Measurements from ENCODE around the gene CYTH4. TPM values are rescaled to one million over a fixed set of nuclear protein-coding genes. Genes with fewer than 3 reads are reported as not detected.
"Not testable (repeated sequence)": the region's sequence is repeated elsewhere in the genome, so short reads cannot be mapped to it uniquely, and the experiment has no call there.

Gene CYTH4, protein sequence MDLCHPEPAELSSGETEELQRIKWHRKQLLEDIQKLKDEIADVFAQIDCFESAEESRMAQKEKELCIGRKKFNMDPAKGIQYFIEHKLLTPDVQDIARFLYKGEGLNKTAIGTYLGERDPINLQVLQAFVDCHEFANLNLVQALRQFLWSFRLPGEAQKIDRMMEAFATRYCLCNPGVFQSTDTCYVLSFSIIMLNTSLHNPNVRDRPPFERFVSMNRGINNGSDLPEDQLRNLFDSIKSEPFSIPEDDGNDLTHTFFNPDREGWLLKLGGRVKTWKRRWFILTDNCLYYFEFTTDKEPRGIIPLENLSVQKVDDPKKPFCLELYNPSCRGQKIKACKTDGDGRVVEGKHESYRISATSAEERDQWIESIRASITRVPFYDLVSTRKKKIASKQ
- 1.2 and 1.6 TPM in 2 replicates for total RNA-seq (2014; rRNA removed; shearing (Covaris generic))

DNA sequence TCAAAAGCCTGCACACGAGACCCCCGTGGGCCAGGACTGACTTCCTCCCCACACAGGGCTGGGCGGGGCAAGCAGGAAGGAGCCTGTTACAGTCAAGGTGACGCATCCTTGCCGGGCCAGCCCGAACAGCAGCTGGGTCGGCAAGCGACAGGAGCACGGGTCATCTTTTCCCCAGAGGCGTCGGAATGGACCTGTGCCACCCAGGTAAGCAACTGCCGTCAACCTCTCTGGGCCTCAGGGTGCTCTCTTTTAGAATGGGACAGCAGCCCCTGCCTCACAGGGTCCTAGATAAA lies at the start of gene CYTH4:
Gene CYTH4, plus strand, starts transcription at position 124 of the 293 bp plus-strand sequence. Its CDS starts 62 bp downstream, at position 186.
- no peak for DNase-seq (ENCODE audit: low read depth)

DNA sequence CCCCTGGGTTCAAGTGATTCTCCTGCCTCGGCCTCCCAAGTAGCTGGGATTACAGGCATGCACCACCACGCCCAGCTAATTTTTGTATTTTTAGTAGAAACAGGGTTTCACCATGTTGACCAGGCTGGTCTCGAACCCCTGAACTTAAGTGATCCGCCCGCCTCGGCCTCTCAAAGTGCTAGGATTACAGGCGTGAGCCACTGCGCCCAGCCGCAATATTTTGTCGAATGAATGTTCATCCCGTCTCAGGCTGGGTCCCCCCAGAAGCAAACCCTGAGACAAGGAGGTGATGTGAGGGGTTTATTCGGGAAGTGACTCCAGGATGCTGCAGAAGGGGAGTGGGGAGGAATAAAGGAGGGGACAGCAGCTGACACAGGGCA lies 48.9 kb upstream of the CYTH4 start:
- DNase-seq (ENCODE audit: low read depth): not testable (repeated sequence)

DNA sequence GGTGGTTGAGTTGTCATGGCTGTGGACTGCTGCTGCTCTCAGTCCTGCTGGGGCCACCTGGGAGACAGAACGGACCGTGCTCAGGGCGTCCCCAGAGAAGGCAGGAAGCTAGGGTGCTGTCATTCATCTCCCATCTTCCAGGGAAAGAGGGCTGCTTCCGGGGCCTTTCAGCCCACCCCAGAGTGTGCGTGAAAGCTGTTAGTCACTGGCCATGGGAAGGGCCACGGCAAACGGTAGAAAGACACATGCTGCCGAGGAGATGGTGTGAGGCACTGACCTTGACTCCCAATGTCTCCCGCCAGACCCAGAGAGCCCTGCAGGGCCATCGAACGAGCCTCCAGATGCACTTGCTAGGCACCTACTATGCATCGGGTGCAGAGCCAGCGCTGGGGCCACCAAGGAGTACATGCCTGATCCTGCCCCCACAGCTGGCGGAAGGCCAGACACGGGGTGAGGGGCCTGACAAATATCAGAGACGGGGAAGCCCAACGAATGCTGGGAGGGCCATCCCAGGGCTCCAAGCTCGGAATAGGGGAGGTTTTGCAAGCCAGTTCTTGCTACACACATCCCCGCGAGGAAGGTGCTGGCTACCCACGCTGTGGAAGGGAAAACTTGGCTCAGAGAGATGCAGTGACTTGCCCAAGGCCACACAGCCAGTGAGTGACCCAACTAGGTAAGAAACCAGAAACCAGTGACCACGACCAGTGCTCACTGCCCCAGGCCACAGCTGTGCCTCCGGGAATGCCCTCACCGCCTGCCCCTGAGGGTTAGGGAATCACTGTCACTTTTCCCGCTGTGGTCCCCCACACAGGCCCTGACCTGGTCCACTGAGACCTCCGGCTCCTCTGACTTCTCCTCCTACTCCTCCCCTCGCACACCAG lies 48.3 kb upstream of the CYTH4 start:
- no peak for DNase-seq (ENCODE audit: low read depth)

DNA sequence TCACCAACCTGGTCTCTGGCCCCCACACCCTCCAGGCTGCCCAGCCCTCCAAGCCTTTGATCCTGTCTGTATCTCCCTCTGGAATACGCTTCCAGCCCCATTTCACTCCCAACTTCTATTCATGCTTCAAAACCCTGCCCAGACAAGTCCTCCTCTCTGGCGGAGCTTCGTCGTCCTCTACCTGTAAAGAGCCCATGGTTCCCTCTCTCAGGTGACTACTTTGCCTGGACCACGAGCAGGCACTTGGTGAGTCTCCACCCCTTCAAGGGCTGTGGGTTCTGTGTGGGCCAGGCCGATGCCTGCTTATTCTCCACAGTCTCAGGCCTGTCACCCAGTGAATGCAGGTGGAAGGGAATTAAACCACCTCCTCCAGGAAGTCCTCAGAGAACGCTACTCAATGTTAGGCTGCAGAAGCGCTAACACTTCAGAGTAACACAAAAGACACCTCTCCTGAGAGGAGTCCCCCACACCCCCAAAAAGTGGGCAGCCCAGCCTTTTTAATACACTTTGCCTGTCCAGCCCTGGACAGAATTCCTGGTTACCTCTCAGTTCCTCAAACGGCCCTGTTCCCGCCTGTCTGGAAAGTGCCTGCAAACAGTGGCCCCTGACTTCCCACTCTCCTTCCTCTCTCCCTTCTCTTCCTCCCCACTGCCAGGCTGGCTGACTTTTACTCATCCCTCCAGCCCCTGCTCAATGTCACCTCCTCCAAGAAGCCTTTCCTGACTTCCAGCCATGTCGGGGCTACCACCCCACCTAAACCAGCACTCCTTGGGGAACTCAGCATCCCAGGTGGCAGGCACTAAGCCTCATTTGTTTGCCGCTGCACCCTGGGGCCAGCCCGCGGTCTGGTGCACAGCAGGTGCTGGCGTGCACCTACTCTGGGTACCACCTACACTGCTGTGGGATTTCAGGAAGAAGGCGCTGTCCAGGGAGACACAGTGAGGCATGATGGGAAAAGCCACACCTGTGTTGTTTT lies 47.3 kb upstream of the CYTH4 start:
- DNase-seq (ENCODE audit: low read depth): no peak

DNA sequence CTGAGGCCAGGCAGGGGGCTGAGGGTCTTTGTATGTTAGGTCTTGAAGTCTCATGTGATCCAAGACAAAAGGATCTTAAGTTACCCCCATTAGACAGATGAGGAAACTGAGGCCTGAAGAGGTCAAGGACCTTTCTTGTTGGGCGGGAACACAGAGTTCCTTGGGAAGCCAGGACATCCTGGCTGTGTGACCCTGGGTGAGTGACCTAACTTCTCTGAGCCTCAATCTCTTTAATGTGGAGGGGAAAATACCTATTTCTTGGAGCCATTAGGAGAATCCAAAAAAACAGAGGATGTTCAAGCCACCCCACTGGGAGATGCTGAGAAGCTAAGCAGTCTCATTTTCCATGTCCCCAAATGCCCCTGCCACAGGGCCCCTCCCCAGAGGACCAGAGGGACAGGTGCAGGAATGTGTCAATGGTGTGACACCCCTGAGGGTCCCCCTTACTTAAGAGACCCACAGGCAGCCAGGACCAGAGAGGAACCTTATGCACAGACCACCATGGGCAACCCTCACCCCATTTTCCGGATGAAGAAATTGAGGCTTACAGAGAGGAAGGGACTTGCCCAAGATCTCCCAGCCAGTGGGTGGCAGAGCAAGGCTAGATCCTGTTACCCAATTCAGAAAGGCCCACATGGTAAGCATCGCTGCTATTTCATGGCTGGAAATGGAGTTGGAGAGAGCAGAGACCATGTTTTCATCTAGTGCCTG lies 46.3 kb upstream of the CYTH4 start:
- no peak for DNase-seq (ENCODE audit: low read depth)

DNA sequence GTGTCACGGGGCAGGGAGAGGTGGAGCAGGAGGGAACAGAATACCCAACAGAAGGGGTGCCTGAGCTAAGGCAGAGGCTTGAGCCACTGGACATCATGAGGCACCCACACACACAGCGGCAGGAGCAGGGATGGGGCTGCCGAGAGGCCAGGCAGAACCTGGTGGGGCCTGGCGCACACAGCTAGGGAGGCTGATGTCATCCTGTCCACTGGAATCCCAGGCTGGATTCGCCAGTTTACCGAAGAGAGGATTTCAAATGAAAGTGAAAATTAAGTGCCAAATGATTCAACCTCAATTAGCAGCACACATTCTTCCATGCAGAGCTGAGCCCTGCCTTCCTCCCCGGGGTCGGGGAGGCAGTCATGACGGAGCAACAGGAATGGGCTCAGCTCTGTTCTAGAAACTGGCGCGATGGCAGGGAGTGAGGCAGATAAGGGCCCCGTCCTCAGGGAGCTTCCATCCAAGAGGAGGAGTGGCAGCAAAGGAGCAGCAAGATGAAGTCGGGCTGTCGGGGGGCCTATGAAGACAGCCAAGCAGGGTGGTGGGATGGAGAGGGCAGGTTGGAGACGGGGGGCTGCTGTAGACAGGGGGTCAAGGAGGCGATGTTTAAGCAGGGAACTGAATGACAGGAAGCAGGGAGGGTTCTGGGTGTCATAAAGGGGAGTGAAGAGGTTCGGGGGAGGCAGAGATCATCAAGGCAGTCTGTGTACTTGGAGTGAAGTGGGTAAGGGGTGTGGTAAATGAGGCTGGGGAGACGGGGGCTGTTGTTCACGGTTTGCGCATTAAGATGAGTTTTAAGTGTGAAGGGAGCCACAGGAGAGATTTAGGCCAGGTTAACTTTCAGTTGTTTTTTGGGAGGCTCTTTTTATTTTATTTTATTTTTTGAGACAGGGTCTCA lies 44.7 kb upstream of the CYTH4 start:
- DNase-seq (ENCODE audit: low read depth): peak; percentile 34

DNA sequence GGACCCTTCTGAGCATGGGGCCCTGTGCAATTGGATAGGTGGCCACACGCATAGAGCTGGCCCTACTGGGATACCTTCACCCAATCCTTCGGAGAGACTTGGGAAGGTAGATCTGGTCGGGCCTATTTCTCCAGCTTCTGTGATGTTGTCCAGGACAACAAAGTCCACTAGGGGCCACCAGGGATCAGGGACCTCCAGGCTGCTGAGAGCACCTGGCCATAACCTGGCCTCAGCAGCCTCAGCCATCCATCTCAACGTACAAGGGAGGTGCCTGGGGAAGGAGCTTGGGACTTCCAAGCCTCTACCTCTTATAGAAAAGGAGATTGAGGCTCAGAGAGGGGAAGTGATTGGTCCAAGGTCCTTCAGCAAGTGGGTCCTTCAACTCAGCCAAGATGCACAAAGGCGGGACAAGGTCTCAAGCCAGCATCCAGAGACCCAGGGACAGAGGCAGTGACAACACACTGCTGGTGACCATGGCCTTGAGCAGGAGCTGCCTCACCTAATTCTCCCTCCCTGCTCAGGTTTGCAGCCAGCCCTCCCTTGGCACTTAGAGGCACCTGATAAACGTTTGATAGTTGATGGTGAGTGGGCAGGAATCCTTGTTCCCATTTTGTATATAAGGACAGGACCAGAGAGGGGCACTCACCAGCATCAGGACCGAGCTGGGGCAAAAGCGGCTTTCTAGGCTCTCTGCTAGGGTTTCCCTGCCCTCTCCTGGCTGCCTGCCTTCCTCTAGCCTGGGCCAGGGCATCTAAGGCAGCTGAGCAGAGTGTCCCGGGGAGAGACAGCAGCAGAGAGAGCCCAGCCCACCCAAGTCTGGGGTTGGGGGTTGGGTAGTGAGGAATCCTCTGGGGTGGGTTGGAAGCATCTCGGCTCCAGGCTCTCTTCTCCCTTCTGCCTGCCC lies 42.7 kb upstream of the CYTH4 start:
- no peak for DNase-seq (ENCODE audit: low read depth)

DNA sequence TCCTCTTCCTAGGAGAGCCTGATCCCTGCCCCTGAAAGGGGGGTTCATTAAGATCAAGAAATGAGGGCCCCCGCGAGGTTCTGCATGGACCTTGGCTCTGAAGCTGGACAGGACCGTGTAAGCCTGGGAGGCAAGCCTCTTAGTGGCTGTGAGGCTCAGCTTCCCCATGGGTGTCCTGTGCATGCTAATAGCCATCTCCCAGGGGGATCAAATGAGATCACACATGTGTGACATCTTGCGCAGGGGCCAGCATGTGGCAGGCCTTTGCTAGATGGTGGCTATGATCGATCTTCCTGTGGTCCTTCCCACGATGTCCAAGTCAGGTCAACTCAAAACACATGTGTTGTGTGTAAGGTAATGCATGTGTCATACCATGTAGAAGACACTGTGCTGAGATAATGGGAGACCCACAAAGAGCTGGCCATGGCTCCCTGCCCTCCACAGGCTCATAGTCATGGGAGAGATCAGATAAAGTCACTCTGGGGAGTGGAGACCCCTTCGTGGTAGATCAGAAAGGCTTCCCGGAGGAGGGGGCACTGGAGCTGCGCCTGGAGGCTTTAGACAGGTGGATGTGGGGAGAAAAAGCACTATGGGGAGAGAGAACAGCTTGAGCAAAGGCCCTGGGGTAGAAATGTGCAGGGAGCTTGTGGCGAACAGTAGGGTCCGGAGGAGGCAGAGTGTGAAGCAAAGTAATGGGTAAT lies 41.9 kb upstream of the CYTH4 start:
- no peak for DNase-seq (ENCODE audit: low read depth)

DNA sequence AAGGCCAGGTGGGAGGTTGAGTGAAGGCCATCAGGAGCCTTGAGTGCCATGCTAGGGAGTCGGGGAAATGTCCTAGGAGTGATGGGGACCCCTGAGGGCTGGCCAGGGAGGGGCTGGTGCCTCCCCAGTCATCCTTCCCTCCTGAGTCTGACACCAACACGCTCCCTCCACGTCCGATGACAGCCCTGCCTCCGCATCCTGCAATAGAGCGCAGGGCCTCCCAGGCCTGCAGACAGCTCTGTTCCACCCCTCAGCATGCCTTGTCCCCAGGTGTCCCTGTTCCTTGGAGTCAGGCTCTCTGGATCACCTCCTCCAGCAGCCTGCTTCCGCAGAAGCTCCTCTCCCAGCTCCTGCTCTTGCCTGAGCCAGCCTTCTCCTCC lies 41.4 kb upstream of the CYTH4 start:
- DNase-seq (ENCODE audit: low read depth): no peak

DNA sequence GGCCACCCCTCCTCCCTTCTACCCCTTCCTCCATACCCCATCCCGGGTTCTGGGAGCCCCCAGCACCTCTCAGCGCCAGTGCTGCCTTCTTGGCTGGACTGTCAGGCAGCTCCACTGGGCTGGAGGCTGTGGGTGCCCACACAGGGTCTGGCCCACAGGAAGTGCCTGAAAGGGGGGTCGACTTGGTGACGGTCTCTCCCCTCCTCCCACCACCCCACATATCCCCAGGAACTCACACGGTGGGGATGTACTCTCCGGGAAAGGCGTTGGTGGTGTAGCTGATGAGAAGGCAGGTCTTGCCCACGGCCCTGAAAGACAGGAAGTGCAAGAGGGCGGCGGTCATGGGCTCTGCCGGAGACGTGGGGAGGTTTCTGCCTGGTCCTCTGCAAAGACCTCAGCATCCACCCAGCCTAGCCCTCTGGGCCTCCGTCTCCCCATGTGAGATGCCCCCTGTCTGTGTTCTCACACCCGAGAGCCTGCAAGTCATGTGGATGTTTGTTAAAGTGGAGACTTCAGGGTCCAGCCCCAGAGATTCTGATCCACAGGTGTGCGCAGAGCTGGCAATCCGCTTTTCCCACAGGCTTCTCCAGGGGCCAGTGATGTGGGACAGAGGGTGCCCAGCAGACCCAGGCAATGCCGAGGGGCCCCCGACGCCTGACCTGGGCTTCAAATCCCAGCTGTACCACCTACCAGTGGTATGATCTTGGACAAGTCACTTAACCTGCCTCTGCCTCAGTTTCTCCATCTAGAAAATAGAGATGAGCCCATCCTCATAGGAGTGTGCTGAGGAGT lies 40.8 kb upstream of the CYTH4 start:
- no peak for DNase-seq (ENCODE audit: low read depth)

DNA sequence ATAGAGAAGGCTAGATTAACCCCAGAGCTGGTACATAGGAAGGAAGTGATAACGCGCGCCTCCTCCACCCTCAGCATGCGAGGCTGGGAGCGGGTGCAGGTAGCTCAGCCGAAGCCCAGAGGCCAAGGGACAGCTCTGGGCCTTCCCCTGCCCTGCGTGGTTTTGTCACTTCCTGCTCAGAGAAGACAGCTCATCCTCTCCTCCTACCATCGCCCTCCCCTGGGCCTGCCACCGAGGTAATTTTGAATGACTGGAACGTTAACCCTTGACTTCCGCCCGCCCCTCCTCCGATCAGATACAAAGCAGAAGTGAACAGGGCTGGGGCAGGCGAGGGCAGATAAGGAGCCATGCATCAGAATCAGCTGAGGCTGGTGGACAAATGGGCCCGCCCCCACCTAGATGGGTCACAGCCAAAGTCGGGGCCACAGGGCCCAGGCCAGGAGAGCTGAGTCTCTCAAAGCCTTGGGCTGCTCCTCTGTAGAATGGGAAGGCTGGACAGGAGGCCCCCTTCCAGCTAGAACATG lies 39.9 kb upstream of the CYTH4 start:
- DNase-seq (ENCODE audit: low read depth): peak; percentile 79

DNA sequence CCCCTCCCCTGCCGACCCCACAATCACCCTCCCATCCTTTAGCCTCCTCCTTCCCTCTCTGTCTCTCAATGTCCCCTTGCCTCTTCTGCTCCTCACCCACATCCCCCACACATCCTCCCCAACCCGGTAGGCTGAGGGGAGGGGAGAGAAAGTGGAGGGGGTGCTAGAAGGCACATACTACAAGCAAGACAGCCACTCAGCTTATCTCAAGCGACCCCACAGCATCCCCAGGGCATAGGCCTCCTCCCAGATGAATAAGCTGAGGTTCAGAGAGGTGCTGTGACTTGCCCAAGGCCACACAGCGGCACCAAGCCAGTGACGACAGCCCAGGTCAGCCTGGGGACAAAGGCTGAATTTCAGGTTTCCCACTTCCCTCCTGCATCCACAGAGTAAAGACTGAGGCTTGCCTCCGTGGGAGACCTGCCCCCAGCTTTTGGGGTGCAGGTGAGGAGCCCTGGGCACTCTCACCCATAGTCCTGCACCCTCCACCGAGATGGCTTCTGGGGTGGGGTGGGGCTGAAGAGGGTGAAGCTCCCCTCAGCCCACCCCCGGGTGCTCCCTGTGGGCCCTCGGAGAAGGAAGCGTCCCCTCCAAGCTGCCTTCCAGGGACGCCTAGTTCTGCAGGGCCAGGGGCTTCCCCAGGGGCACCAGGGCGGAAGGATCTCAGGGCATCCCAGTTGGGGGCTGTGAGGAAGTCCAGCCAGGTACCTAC lies 38.8 kb upstream of the CYTH4 start:
- DNase-seq (ENCODE audit: low read depth): no peak

DNA sequence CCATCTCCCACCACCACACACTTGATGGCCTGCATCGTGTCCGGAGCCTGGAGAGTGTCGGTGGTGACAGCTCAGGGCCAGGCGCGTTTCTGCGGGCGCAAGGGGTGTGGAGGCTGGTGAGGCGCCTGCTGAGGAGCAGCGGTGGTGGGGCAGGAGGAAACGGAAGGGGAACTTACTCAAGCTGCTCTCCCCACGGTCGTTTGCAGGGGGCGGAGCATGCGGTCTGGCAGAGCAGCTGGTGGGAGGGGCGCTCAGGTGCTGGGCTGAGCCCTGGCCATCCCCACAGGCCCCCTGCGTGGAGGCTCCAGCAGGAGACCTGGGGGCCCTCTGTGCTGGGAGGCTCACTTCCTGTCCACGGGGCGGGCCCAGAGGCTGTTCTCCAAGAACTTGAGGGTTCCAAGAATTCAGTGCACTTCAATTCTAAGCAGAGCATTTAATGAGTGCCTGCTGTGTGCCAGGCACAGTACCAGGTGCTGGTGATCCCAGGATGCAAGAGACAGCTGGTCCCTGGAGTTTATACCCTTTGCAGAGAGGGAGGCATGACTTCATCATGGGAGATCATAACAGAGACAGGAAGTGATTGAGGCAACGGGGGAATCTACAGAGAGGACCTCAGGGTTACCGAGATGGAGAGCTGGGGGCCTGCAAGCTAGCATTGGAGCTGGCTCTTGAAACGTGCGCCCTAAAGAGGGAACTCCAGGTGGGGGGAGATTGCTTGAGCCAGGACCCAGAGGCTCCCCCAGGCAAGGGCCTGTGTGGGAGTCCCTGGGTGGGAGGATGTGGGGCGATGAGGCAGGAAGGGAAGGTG lies 38.0 kb upstream of the CYTH4 start, which contains the start of gene RAC2:
Gene RAC2, minus strand, starts transcription at position 156 of the 808 bp plus-strand sequence. Its CDS starts 121 bp downstream, at position 35.
- peak; percentile 78 for DNase-seq (ENCODE audit: low read depth)

DNA sequence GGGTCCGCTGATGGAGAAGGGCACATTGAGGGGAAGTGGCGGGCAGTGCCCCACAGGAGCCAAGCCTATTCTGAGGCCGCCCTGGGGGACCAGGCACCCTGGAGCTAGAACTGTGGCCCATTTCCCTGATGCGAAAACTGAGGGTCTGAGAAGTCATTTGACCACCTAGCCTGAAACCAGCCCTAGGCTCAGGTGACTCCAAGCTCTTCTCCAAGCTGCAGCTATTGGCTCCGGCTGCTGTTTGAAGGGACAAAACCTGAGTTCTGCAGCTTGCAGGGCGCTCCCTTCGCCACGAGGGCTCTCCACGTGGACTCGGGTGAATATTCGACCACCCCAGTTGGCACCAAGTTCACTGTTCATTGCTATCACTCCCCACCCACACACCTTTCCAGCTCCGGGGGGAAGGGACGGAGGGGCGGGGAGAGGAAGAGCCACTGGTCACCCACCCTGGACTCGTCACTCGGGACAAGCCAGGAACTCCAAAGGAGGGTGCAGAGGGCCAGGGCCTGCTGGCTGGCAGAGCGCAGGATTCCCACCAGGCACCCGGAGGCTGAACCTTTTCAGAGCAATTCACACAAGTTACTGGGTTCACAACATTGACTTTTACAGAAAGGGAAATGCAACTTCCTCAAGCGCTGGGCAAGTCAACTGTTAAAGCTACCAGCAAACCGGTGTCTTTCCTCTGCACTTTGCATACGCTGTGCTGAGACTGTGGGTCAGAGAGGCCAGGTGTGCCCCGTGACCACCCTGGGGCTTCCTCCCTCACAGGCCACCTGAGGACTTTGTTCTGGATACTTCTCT lies 37.2 kb upstream of the CYTH4 start:
- DNase-seq (ENCODE audit: low read depth): no peak

DNA sequence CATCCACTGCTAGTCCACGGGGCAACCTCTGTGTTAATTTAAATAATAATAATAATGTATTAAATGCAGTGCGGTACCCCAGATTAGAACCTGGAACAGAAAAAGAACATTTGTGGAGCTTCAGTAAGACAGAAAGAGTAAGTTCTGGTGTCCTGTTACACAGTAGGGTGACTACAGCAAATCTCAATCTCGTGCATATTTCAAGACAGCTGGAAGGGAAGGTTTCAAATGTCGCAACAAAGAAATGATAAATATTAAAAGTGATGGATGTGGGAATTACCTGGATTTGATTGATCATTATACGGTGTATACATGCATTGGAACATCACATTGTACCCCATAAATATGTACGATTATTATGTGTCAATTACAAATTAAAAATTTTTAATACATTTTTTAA lies 36.6 kb upstream of the CYTH4 start:
- DNase-seq (ENCODE audit: low read depth): no peak
